HG02798 (cell line): ENCODE measurements around the gene BANK1.
"Not testable (repeated sequence)": the region's sequence is repeated elsewhere in the genome, so short reads cannot be mapped to it uniquely, and the experiment has no call there.

Source experiments
- ATAC-seq: cut with Tn5 transposase; IDR thresholded peaks from one replicate; pipeline ENCODE4 v1.9.1; 2021; ENCODE audit warnings: mild to moderate bottlenecking; ENCODE audit not compliant: unreplicated experiment, poor library complexity

Gene BANK1

DNA sequence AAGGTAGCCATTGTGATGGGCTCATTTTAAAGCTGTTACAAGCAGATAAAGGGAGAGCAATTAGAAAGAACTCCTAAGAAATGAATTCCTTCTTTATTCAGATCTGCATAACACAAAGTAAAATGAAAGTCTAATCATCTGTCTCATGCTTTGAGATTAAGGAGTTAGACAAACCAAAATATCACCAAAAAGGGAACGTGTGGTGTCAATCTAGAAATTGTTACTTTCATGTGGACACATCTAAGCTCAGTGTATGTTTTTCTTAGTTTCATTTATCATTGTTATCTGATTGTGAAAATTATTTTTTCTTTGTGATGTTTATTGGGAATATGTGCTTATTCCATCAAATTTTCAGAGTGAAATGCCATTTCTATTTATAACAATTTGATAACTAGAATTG, 80.3 kb downstream of the BANK1 start:
- ATAC-seq: no peak

DNA sequence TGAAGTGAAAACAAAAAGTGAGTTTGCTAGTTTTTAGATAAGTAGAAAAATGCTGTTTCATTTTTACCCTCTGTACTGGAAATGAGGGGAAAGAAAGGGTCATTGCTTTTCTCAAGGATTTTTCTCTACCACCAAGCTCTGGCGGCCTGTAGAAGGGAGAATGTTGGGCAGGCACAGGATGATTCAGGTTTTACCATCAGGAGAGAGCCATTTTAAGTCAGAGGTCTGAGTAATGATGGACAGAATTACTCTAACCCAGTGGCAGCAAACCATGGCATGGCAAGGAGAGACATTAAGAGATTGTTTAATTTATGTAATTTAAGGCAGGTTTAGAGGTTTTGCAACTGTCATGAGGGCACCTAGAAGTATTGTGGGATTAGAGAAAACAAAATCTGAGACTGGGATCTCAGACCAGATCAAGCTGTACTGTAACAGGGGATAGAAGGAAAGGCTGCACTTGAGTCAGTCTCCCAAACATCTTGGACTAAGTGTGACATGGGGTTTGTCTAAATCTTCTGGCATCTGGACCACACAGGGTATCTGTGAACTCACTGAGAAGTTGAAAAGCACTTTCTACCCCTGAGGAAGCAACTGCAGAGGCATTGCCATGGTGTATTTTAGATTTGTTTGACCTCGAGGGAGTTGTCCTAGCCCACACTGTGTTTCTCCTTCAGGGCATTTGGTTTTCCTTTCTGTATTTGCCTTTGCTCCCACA, 81.6 kb downstream of the BANK1 start:
- no peak for ATAC-seq

DNA sequence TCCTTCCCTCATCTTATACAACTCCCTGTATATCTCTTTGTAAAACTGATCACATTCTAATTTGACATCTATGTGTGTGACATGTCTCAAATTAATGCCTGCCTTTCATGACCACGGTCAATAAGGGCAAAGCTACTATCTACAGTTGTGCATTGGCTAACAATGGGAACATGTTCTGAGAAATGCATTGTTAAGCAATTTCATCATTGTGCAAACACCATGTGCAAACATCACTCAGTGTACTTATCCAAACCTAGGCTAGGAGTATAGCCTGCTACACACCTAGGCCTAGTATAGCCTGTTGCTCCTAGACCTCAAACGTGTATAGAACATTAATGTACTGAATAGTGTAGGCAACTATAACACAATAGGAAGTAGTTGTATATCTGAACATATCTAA, 95.0 kb downstream of the BANK1 start:
- ATAC-seq: no peak

DNA sequence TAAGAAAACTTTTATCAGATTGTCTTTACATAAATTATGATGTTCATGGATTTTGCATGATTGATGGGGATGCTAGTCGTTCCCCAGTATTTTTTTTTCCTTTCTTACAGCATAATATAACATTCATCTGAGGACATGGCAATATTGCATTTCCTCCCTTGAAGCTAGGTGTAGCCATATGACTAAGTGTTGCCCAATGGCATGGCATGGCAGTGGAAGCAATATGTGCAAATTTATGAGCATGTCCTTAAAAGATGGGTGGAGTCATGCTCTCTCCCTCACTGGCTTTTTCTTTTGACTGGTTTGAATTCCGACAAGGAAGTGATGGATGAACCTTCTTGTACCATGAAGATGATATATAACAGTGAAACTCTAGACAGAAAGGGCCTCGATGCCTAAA, 96.3 kb downstream of the BANK1 start:
- ATAC-seq: no peak

DNA sequence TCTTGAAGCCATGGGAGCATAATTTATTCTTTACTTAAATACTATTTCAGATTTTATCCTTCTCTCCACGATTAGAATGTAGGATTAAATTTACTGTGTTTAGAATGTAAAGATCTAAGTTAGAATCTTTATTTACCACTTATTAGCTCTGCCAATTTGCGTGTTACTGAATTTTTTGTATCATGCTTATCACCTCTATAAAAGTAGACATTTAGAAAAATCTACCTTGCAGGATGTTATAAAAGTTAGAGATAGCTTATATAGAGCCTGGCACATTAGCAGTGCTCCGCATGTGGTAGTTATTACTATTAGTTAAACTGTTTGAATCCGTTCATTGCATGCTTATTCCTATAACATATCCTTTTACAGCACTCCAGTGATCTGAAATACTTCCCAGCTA, 97.9 kb downstream of the BANK1 start:
- ATAC-seq: no peak

DNA sequence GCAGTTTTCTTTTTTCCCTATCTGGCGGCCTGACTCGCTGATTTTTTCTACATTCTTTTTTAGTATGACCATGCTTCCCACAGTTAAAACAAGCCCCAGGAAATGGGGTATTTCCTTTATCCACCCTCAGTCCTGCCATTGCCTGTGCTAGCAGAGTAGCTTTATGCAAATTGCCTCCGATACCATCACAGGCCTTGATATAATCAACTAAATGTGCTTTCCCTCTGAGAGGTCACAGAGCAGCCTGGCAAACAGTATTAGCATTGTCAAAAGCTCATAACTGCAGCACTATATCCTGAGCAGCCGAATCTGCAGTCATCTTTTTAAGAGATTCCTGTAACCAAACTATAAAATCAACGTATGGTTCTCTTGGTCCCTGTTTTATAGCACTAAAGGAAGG, 115.0 kb downstream of the BANK1 start:
- not testable (repeated sequence) for ATAC-seq

DNA sequence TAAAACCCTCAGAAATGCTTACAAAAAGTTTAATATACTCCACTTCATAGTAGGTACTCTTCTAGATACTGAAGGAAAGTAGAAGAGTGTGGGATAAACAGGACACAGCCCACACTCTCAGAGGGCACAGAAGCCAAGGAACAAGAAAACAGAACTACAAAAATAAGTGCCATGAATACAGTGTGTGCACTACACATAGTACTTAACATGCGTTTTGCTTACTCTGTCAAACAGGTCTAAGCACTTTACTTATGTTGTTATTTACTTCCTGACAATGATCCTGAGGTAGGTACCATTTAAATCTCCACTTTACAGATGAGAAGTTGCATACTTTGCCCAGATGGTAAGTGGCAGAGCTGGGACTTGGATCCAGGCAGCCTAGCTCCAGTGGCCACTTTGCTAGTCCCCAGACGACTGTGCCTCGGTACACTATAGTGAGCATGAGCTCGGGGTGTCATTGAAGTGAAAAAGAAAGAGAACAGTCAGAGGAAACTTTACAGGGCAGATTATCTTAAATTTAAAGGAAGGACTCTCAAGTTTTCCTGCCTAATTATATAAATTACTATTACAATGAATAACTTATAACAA, 120.3 kb downstream of the BANK1 start:
- no peak for ATAC-seq

DNA sequence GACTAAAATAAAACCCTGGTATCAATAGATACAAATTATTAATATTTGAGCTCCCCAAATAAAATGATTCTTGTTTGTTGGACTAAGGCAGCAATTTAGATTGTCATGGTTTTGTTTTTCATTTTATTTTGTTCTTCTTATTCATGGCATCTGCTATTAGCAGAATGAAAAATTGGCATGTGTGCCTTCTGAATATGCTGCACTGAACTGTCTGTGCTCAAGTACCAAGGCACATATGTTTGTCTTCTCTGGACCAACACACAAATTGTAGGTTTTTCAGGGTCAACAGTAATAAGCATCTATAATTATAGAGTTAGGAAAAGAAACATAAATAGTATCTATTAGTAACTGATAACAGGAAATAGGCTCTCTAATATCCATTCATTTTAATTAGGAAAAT, 121.1 kb downstream of the BANK1 start:
- no peak for ATAC-seq

DNA sequence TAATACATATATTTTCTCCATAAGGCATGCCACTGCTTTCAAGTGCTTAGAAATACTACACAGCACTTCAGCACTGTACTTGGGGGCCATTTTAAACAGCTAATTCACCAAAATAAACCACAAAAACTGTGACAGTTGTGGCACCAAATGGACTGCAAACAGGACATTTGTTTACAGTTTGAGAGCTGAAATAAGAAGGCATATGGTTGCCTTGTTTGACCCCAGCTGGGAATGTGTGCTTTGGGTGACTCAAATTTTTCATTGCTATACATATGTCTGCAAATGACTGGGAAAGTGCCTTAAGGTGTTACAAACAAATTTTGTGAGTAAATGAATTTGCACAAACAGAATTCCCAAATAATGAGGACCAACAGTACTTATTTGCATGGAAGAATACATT, 124.2 kb downstream of the BANK1 start:
- ATAC-seq: no peak

DNA sequence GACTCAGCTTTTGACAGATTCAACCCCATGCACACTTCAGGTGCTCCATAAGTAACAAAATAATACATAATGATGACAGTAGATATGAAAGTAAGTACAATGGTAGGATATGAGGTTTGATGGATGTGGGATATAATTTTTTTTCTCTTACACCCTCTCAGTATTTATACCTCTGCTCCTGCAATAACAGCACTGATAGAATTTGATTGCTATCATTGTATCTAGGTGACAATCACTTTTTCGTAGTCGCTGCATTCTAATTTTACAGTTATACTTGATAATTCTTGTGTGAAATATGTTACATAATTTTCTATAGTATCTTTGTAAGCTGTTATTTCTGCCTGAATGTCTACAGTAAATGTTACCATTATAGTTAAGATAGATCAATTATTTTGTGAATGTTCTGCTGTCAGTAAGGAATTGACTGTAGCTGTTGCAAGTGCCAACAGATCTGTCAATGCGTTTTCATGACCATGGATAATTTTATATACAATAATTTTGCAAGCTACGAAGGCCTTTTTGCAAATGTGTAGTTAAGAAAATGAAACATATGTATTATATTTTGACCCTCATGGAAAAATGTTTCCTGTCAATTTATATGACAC, 128.9 kb downstream of the BANK1 start:
- no peak for ATAC-seq

DNA sequence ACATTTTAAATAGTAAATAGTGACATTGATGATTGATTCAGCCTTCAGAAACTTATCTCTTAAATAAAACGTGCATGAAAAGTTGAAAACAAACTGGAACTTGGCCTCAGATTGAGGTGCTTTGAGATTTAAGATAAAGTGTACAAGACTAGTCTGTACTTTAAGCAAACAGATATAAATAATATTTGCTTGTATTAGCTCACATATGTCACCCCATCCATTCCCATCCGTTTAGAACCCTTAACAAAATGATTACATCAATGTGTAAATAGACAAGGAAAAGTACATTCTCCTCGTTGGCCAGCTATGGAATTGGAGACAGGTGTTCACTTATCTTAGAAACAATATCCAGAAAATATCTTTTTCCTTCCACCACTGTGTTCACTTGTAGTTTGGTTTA, 130.8 kb downstream of the BANK1 start:
- ATAC-seq: no peak

DNA sequence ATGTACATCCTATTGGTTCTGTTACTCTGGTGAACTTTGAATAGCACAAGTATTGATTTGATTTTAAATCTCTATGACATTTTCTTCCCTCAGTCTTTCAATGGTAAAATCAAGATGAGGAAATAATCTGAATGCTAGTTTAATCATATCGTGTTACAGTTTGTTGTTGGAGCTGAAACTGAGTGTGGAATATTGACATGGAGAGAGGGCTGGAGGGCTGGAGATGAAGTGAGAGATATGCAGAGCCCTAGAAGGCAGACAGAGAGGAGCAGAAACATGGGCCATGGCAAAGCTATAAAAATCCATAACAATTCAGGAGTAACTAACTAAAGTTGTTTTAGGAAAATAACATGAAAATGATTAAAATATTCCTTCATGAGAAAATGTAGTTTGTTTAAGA, 141.1 kb downstream of the BANK1 start:
- no peak for ATAC-seq

DNA sequence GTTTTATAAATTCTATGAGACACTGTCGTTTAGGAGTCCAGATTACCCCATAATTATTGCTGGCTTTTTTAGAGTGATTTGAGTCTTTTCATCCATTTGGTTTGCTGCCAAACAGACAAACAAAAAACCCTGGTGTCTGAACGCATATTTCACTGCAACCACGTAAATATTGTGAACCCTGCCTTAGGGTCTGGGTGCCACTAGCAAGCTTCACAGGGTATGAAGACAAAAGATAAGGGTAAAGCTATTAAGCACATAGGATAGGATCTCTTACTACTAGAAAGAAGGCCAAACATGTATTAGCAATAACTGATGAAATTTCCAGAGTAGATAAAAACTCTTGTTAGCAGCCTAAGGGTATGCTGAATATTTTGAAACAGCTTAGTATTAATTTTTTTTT, 143.3 kb downstream of the BANK1 start:
- no peak for ATAC-seq

DNA sequence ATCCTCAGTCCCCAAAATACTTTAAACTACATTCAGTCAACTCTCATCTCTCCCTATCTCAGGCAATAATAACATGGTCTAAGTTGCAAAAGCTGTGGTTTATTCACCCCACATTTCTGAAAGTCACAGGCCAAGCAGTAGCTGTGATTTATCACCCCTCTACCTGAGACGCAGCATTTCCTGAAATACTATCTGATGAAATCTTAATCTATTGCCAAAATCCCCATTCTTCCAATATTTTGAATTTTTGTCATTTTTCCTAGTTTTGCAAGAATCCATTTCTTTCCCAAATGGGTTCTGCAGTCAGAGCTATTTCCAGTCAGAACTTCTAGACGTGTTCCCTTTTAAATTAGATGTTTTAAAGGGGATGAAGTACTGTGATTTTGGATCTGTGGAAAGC, 148.3 kb downstream of the BANK1 start:
- ATAC-seq: no peak

DNA sequence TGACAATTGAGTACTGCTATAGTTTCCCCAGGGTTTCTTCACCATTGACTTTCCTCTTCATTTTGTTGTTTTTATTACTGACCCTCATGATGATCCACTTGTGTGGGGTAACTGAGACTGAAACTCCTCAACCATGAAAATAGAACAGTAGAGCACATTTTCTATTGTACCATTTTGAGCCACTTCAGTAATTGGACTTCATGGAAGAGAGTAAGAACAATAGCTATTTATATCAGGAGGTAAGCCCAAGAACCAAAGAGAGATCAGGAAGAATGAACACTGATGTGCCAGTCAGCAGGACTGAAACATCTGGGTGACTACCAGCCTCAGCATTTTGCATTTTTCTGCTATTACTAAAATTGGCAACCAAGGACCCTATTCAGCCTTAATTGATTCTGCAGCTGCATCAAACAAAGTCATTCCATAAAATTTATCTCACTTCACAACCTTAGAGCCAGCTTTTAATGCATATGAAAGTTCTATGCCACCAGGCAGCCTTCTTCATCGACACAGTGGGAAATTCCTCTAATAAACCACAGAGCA, 151.4 kb downstream of the BANK1 start:
- no peak for ATAC-seq

DNA sequence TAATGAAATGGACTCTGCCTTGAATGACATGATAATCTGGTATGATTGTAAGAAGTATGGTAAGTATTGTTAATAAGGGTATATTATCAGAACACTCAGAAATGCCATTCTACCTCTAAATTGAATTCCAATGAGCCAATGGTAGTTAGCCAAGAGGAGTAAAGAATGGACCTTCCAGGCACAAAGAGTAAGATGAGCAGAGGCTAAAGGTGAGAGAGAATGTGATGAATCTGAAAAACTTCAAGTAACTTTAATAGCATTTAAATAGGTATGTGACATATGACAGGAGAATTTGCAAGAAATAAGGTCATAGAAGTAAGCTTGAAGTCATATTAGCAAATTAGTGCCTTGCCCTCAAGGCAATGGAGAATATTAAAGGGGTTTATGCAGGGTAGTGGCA, 152.4 kb downstream of the BANK1 start:
- no peak for ATAC-seq

DNA sequence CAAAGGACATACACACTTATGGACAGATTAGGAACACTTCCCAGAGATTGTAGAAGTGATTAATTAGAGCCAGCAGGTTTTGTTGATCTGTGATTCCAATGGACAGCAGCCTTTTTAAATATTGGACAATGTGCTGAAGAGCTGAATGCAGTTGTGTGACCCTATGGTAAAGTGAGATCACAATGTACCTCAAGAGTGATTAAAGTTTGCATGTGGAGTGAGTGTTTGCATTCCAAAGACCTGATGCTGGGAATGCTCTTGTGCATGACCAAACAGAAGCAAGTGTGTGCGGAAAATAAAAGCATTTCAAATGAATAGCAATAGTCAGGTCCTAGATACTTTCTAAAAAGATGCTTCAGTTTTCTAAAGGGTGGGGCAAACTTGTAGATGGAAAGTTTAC, 154.1 kb downstream of the BANK1 start:
- ATAC-seq: no peak

DNA sequence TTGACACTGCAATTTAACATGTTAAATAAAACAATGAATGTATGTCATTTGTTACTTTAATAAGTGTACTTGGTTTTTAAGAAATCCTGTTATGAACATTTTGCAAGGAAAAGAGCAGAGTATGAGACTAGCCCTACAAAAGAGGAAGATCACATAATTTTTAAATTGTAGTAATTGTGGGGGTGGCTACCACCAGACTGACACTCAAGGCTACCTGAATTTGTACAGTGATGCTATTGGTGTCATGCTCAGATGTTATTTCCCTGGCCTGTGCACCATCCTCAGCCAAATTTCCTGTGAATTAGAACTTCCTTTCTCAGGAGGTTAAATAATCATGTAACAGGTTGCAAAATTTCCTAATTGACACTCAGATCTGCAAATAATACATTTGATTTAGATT, 157.5 kb downstream of the BANK1 start:
- no peak for ATAC-seq

DNA sequence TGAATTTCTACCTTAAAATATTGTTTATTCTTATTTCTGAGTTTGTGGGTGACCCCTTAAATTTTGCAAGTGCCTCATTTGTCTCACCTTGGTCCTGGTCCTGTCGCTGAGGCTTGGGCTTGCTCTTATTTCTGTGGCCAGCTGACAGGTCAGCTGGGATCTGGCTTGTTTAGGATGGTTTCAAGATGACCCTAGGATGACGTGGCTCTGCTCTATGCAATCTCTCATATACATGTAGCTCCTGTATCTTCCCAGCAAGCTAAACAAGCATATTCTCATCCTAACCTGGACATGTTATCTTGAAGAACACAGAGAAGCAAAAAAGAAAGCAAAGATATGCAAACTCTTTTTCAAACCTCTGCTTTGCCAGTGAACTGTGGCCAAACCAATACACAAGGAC, 158.4 kb downstream of the BANK1 start:
- ATAC-seq: no peak

DNA sequence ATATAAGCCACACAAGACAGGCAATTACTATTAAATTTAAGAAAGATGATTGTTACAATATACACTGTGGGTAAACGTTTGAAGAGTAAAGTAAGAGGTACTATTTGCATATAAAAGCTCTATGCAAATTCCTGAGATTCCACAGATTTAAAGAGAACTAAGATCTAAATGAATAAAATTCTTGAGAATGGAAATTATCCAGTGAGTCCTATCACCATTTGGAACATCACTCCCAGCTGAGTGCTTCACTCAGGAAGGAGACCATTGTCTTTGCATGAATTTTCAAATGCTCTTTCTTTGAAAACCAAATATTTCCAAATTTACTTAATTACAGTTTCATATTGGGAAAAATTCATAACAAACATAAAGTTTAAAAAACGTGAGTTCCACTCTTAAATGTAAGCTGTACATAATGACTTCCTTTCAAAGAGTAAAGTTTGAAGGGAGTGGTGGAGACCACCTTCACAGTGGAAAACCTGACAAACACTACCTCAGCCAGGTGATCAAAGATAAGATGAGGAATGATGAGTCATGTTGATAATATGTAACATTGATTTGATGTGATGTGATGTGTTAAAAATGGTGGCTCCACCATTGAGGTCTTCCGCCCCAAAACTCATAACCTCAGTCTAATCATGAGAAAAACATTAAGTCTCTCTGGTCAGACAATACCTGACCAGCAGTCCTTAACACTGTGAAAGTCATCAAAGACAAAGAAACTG, 159.9 kb downstream of the BANK1 start:
- ATAC-seq: no peak

DNA sequence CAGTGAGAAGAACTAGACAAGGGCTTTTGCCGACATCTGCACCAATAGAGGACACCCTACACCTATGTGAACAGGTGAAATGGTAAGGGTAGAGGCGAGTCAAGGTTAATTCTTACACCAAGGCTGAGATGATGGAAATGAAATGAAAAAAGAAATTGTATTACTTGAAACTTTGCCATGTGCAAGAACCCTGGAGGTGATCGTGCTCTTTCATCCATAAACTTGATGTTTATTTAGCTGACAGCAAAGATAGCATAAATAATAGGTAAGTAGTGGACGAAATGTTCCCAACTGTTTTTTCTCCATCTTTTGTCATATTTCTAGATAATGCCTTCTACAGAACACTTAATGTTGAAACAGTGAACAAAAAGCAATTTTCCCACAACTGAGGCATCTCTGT, 162.5 kb downstream of the BANK1 start:
- no peak for ATAC-seq
